Hematopoietic multipotent progenitor cell treated with erythropoietin and hydrocortisone succinate and interleukin-3 and kit ligand, for 15 days (in vitro differentiated cells): ENCODE measurements around the gene ZNF792.
"Not testable (repeated sequence)": the region's sequence is repeated elsewhere in the genome, so short reads cannot be mapped to it uniquely, and the experiment has no call there.

Source experiments
- DNase-seq: peaks from one replicate; pipeline ENCODE4 v3.0.0-alpha.2; 2015; ENCODE audit warnings: low spot score

The ZNF792 gene

DNA sequence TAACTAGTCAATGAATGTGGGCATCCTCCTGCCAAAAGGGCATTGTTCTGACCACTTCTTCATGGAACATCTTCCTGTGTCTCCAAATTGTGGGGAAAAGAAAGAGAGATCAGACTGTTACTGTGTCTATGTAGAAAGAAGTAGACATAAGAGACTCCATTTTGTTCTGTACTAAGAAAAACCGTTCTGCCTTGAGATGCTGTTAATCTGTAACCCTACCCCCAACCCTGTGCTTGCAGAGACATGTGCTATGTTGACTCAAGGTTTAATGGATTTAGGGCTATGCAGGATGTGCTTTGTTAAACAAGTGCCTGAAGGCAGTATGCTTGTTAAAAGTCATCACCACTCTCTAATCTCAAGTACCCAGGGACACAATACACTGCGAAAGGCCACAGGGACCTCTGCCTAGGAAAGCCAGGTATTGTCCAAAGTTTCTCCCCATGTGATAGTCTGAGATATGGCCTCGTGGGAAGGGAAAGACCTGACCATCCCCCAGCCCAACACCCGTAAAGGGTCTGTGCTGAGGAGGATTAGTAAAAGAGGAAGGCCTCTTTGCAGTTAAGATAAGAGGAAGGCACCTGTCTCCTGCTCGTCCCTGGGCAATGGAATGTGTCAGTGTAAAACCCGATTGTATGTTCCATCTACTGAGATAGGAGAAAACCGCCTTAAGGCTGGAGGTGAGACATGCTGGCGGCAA, 43.8 kb downstream of the ZNF792 start:
- not testable (repeated sequence) for DNase-seq

DNA sequence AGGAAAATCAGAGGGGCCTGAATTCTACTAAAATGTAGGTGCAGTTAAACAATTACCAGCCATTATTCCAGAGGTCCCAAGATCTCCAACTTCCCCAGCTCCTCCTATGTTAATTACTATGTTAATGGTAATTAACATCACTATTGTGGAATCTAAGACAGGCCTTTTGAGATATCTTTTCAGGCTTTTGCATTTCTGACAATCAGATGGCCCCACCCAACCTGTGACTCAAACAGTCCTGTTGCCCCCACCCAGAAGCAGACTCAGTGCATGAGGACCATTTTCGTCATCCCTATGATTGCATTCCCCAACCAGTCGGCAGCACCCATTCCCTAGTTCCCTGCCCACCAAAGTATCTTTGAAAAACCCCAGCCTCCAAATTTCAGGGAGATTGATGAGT, 45.8 kb downstream of the ZNF792 start:
- no peak for DNase-seq

DNA sequence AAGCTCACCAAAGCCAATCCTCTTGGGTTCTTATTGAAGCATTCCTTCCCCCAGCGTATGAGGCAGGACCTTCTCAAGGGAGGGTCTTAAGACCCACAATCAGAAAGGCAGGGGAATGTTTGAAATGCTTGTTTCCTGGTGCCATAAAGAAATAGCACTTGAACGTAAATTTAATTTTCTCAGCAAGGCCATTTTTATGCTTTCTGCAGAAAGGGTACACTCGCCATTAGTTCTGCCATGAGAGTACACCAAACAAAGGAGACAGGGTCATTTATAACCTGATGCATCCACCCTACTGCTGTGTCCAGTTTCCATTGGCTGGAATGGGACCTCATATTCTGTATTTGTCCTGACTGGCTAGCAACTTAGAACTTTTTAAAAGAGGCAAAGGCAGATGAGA, 46.9 kb downstream of the ZNF792 start:
- not testable (repeated sequence) for DNase-seq

DNA sequence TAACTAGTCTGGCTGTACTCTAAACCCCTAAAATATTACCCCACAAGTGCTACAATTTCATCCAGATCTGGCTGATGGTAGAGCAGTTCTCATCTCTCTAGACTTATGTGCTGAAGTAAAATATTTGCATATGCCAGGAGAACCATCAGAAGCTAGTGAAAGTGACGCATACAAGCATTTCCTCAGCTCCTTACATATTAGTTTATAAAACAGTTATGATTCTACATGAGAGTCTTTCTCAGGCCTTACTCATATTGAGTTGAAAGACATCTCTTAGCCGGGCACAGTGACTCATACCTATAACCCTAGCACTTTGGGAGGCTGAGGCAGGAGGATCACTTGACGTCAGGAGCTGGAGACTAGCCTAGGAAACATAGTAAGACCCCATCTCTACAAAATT, 53.3 kb downstream of the ZNF792 start:
- DNase-seq: no peak
